ENCODE data around the gene GOLGA6C.

Gene GOLGA6C

DNA sequence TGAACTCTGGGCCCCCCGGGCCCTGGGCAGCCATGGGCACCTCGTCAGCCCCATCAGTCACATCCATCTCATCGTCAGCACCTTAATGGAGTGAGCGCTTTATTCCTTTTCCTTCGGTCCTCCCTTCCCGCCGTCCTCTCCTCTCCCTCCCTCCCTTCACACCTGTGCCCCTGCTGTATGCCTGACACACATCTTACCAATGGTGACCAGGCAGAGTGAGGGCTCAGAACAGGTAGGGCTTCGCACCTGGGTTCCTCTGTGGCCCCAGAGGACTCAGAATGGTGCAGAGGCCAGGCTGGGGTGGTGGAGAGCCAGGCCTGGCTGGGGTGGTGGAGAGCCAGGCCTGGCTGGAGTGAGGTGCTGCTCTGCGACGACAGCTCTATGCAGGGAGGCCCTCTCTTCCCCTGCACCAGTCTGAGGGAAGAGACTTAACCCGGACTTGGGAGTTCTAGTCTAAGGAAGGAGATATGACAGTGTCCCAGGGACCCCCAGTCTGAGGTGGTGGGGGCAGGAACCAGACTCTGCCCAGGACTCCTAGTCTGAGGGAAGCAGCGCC lies 44.8 kb upstream of the GOLGA6C start:
- TF ChIP-seq ZNF8 (CRISPR knock-in tag; IDR thresholded peaks at IDR 0.05), result no peak
- TF ChIP-seq BACH2 (CRISPR knock-in tag; IDR thresholded peaks at IDR 0.05; ENCODE audit: borderline replicate concordance), result no peak
- TF ChIP-seq RARB (CRISPR knock-in tag; IDR thresholded peaks at IDR 0.05), result no peak
- TF ChIP-seq PPARA (CRISPR knock-in tag; IDR thresholded peaks at IDR 0.05; ENCODE audit: borderline replicate concordance), result no peak
- TF ChIP-seq CSDC2 (CRISPR knock-in tag; IDR thresholded peaks at IDR 0.05), result no peak
- no peak for TF ChIP-seq TCF4 (CRISPR knock-in tag; IDR thresholded peaks at IDR 0.05; ENCODE audit: borderline replicate concordance)
- TF ChIP-seq ZC3H10 (CRISPR knock-in tag; IDR thresholded peaks at IDR 0.05), result no peak
- no peak for TF ChIP-seq OSR1 (CRISPR knock-in tag; IDR thresholded peaks at IDR 0.05)
- no peak for TF ChIP-seq ZNF565 (CRISPR knock-in tag; conservative IDR thresholded peaks at IDR 0.05; ENCODE audit: low read depth)
- no peak for TF ChIP-seq ESRRG (CRISPR knock-in tag; IDR thresholded peaks at IDR 0.05)
- TF ChIP-seq, protein P1, sequence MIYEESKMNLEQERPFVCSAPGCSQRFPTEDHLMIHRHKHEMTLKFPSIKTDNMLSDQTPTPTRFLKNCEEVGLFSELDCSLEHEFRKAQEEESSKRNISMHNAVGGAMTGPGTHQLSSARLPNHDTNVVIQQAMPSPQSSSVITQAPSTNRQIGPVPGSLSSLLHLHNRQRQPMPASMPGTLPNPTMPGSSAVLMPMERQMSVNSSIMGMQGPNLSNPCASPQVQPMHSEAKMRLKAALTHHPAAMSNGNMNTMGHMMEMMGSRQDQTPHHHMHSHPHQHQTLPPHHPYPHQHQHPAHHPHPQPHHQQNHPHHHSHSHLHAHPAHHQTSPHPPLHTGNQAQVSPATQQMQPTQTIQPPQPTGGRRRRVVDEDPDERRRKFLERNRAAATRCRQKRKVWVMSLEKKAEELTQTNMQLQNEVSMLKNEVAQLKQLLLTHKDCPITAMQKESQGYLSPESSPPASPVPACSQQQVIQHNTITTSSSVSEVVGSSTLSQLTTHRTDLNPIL (CRISPR knock-in tag; IDR thresholded peaks at IDR 0.05; ENCODE audit: low read depth), result no peak
- TF ChIP-seq, protein P2, sequence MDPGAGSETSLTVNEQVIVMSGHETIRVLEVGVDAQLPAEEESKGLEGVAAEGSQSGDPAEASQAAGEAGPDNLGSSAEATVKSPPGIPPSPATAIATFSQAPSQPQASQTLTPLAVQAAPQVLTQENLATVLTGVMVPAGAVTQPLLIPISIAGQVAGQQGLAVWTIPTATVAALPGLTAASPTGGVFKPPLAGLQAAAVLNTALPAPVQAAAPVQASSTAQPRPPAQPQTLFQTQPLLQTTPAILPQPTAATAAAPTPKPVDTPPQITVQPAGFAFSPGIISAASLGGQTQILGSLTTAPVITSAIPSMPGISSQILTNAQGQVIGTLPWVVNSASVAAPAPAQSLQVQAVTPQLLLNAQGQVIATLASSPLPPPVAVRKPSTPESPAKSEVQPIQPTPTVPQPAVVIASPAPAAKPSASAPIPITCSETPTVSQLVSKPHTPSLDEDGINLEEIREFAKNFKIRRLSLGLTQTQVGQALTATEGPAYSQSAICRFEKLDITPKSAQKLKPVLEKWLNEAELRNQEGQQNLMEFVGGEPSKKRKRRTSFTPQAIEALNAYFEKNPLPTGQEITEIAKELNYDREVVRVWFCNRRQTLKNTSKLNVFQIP (CRISPR knock-in tag; IDR thresholded peaks at IDR 0.05; ENCODE audit: borderline replicate concordance, low read depth), result no peak
- TF ChIP-seq, protein P3, sequence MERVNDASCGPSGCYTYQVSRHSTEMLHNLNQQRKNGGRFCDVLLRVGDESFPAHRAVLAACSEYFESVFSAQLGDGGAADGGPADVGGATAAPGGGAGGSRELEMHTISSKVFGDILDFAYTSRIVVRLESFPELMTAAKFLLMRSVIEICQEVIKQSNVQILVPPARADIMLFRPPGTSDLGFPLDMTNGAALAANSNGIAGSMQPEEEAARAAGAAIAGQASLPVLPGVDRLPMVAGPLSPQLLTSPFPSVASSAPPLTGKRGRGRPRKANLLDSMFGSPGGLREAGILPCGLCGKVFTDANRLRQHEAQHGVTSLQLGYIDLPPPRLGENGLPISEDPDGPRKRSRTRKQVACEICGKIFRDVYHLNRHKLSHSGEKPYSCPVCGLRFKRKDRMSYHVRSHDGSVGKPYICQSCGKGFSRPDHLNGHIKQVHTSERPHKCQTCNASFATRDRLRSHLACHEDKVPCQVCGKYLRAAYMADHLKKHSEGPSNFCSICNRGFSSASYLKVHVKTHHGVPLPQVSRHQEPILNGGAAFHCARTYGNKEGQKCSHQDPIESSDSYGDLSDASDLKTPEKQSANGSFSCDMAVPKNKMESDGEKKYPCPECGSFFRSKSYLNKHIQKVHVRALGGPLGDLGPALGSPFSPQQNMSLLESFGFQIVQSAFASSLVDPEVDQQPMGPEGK (CRISPR knock-in tag; IDR thresholded peaks at IDR 0.05; ENCODE audit: borderline replicate concordance), result no peak
- TF ChIP-seq ZFP30 (CRISPR knock-in tag; IDR thresholded peaks at IDR 0.05), result no peak
- no peak for TF ChIP-seq ARNTL (CRISPR knock-in tag; IDR thresholded peaks at IDR 0.05; ENCODE audit: borderline replicate concordance, low read depth)
- TF ChIP-seq, protein P4, sequence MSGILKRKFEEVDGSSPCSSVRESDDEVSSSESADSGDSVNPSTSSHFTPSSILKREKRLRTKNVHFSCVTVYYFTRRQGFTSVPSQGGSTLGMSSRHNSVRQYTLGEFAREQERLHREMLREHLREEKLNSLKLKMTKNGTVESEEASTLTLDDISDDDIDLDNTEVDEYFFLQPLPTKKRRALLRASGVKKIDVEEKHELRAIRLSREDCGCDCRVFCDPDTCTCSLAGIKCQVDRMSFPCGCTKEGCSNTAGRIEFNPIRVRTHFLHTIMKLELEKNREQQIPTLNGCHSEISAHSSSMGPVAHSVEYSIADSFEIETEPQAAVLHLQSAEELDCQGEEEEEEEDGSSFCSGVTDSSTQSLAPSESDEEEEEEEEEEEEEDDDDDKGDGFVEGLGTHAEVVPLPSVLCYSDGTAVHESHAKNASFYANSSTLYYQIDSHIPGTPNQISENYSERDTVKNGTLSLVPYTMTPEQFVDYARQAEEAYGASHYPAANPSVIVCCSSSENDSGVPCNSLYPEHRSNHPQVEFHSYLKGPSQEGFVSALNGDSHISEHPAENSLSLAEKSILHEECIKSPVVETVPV (CRISPR knock-in tag; IDR thresholded peaks at IDR 0.05), result no peak
- no peak for TF ChIP-seq ZFP3 (CRISPR knock-in tag; IDR thresholded peaks at IDR 0.05)
- no peak for TF ChIP-seq TOX (CRISPR knock-in tag; IDR thresholded peaks at IDR 0.05; ENCODE audit: borderline replicate concordance)
- ATAC-seq, result no peak

DNA sequence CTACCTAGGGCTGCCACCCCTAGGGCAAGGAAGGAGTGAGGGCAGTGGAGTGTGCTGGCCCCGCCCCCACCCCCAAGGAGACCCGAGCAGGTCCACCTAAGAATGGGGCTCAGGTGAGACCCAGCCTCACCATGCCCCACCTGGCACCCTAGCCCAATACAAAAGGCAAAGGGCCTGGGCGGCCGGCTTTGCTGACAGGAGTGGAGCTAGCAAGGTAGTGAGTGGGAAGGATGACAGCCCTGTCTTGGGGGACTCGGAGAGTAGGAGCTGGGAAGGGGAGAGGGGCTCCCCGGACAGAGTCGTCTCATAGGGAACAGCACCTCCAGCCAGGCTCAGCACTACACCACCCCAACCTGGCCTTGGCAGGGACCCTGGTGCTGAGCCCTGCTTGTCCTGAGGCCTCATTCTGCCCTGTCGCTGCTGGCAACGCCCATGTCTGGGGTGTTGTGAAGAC lies 44.3 kb upstream of the GOLGA6C start:
- TF ChIP-seq GLIS3 (CRISPR knock-in tag; IDR thresholded peaks at IDR 0.05), result no peak
- no peak for ATAC-seq

DNA sequence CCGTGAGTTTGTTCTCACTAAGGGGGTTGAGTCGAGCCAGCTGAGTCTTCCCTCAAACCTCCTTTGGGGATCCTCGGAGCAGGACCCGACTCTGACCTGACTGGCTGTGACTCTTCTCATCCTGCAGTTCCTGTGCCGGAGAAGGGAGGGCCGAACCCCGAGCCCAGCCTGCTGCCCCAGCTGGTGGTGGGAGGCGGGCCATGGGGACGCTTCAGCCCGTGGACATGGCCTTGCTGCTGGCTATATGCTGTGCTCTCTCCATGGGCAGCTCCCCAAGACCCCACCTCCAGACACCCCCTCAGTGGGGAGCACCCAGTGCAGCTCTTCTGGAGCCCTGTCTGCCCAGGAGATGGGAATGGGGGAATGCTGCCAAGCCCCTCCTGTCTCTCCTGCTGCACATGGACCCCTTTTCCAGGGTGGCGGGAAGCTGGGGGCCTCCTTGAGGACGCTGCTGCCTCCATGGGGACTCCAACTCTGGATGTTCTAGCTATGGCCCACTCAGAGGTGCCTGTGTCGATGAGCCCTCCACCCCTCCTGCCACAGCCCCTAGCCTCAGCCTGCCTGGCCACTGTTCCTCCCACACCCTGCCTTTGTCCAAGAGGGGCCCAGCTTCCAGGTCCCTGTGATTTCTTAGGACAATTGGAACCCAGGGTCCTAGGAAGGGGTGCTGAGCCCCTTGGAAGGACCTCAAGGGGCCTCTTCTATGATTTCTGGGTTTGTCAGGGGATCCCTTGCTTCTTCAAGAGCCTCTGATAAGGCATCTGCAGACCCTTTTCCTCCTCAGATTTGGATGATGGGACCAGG lies 43.6 kb upstream of the GOLGA6C start:
- TF ChIP-seq ESRRG (CRISPR knock-in tag; IDR thresholded peaks at IDR 0.05) (no peak), ISL1 (CRISPR knock-in tag; IDR thresholded peaks at IDR 0.05) (no peak), CSDC2 (CRISPR knock-in tag; IDR thresholded peaks at IDR 0.05) (no peak), ZFP3 (CRISPR knock-in tag; IDR thresholded peaks at IDR 0.05) (no peak), BACH2 (CRISPR knock-in tag; IDR thresholded peaks at IDR 0.05; ENCODE audit: borderline replicate concordance) (no peak), ZNF8 (CRISPR knock-in tag; IDR thresholded peaks at IDR 0.05) (no peak), GLIS3 (CRISPR knock-in tag; IDR thresholded peaks at IDR 0.05) (no peak)
- TF ChIP-seq, protein P2 (CRISPR knock-in tag; IDR thresholded peaks at IDR 0.05; ENCODE audit: borderline replicate concordance, low read depth), result no peak
- ATAC-seq, result peak; percentile 9; the same call in 1 of the 3 replicates
